ENCODE data around the gene SLC22A1.

GRCh38 chr6:160160929-160161646 is 39.5 kb downstream of the SLC22A1 start:
- TF ChIP-seq EZH2 (IDR thresholded peaks at IDR 0.05) (no peak), POLR2AphosphoS5 (IDR thresholded peaks at IDR 0.05; ENCODE audit: borderline replicate concordance, low read depth, low read length) (no peak), FOXP2 (optimal IDR thresholded peaks at IDR 0.05; ENCODE audit: control extremely low read depth, extremely low read length, insufficient read depth) (no peak)

All from SK-N-MC (cell line).